CD8-positive, alpha-beta memory T cell (primary cell): ENCODE measurements around the gene GFRA1. TPM values are rescaled to one million over a fixed set of nuclear protein-coding genes. Genes with fewer than 3 reads are reported as not detected.

ENCODE experiments used
- CTCF ChIA-PET: fragments of 350-600 bp; sonication (Branson Sonifier 250); formaldehyde crosslinking; loops from one replicate; lab custom pipeline; 2021; ENCODE audit warnings: antibody characterized with exemption; lab: Charles Lee
- POLR2A ChIA-PET: fragments of 350-600 bp; sonication (Branson Sonifier 250); formaldehyde crosslinking; loops from one replicate; lab custom pipeline; 2021; ENCODE audit warnings: antibody characterized with exemption; lab: Charles Lee
- DNase-seq, 5 donors: peaks; one replicate each; pipeline versions ENCODE4 v3.0.0 to v3.0.0-alpha.2; 2020 to 2022; ENCODE audit warnings: mixed read lengths in 1 of 5
- H3K27ac ChIP-seq: one replicate; pipeline ENCODE4 v1.7.0; 2013; ENCODE audit warnings: low read depth, mild to moderate bottlenecking, low read length, moderate library complexity
- H3K27me3 ChIP-seq: 2 replicates; pipeline ENCODE4 v1.7.0; 2013; ENCODE audit warnings: low read length, mild to moderate bottlenecking; ENCODE audit not compliant: insufficient read depth, poor library complexity, severe bottlenecking
- H3K36me3 ChIP-seq: 2 replicates; pipeline ENCODE4 v1.7.0; 2013; ENCODE audit warnings: mild to moderate bottlenecking, low read length, moderate library complexity; ENCODE audit not compliant: insufficient read depth
- H3K4me1 ChIP-seq: 2 replicates; pipeline ENCODE4 v1.7.0; 2013; ENCODE audit warnings: mild to moderate bottlenecking, low read length, moderate library complexity; ENCODE audit not compliant: insufficient read depth
- H3K4me3 ChIP-seq: 2 replicates; pipeline ENCODE4 v1.7.0; 2013; ENCODE audit warnings: mild to moderate bottlenecking, low read length
- H3K9me3 ChIP-seq: 2 replicates; pipeline ENCODE4 v1.7.0; 2013; ENCODE audit warnings: mild to moderate bottlenecking, low read length
- H3K27ac Mint-ChIP-seq, 8 donors: one replicate each; pipeline ENCODE4 v1.8.0; 2020 to 2021; ENCODE audit warnings: mixed read lengths in 8 of 8, mild to moderate bottlenecking in 6 of 8, inconsistent platforms in 3 of 8, moderate library complexity in 3 of 8
- H3K27me3 Mint-ChIP-seq, 2 donors: one replicate each; pipeline ENCODE4 v1.8.0; 2020 to 2021; ENCODE audit warnings: mixed read lengths in 2 of 2, mild to moderate bottlenecking in 1 of 2, moderate library complexity in 1 of 2
- H3K36me3 Mint-ChIP-seq, 3 donors: one replicate each; pipeline ENCODE4 v1.8.0; 2020 to 2021; ENCODE audit warnings: mixed read lengths in 3 of 3, inconsistent platforms in 1 of 3, mild to moderate bottlenecking in 1 of 3
- H3K4me1 Mint-ChIP-seq, 3 donors: one replicate each; pipeline ENCODE4 v1.8.0; 2020 to 2021; ENCODE audit warnings: mixed read lengths in 3 of 3, inconsistent platforms in 1 of 3, mild to moderate bottlenecking in 1 of 3
- H3K4me3 Mint-ChIP-seq, 7 donors: one replicate each; pipeline ENCODE4 v1.8.0; 2020 to 2021; ENCODE audit warnings: mixed read lengths in 7 of 7, mild to moderate bottlenecking in 6 of 7, moderate library complexity in 4 of 7, inconsistent platforms in 2 of 7
- H3K9me3 Mint-ChIP-seq, 5 donors: one replicate each; pipeline ENCODE4 v1.8.0; 2020 to 2022; ENCODE audit warnings: mixed read lengths in 5 of 5, mild to moderate bottlenecking in 3 of 5, moderate library complexity in 2 of 5, inconsistent platforms in 1 of 5
- polyA plus RNA-seq: library from polyadenylated mRNA; unstranded; fragments of 300-500 nt; fragmentation: Illumina TruSeq; gene quantifications from one replicate; pipeline ENCODE4 v1.2.3, GENCODE V29; 2021
- total RNA-seq, 2 experiments: library from RNA; stranded (reverse); gene quantifications; one replicate each; pipeline ENCODE4 v1.2.3, GENCODE V29; 2021

GFRA1 gene
- total and polyA plus RNA-seq, 3 experiments from 2014 or later: not detected

DNA sequence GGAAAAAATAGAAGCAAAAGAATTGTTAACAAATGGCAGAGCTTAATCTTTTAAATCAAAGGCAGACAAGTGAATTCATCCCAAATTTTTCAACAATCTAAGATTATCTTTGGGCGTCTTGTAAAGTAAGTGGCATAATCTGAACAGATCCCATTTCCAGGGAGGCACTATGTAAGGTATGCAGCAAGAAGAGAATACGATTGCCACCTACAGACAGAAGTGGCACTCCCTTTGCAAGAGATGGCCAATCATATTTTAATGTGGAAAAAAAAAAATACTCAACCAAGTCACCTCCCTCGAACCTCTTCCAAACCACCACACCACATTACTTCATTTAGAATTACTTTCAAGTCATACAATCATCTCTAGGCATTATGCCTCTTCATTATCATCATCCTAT is 4.0 kb downstream of the GFRA1 start:
- Histone ChIP-seq H3K27ac (no peak overlapping the region), H3K4me1 (no peaks in the 10 kb centered on the region), H3K9me3 (no peaks in the 10 kb centered on the region), H3K4me3 (no peak overlapping the region), H3K36me3 (no peaks in the 10 kb centered on the region), H3K27me3 (no peaks in the 10 kb centered on the region)
- Mint-ChIP-seq H3K36me3 (peaks cover 0 to 1% (median 0%) of the 10 kb centered on the region in 3 donors), H3K27me3 (peaks cover 24 to 33% of the 10 kb centered on the region in 2 donors), H3K4me3 (no peak overlapping the region), H3K9me3 (peaks cover 0 to 15% (median 4%) of the 10 kb centered on the region in 5 donors), H3K27ac (no peak overlapping the region), H3K4me1 (peaks cover 0 to 5% (median 3%) of the 10 kb centered on the region in 3 donors)
- ChIA-PET CTCF (no interaction called here), POLR2A (no interaction called here)
- no peak for DNase-seq

DNA sequence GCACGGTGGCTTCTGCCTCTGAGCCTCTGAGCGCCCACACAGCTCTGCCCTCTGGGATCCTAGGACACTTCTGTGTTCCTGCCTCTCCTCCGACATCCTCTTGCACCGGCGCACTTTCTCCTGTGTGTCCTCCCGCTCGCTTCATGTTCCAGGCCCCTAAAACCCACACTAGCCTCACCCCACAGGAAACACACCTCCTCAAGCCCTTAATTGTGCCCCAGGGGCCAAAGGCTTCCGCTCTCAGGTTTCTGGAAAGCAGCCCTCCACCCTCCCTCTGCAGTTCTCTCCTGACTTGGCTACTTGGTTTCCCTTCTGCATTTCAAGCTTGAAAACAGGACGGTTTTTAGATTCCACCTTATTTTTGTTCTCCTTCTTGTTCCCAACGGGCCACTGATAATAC is 7.3 kb downstream of the GFRA1 start:
- CTCF ChIA-PET: no interaction called here
- no peak overlapping the region for H3K4me3 ChIP-seq
- H3K4me1 ChIP-seq: no peaks in the 10 kb centered on the region
- Mint-ChIP-seq H3K4me1 (no peaks in the 10 kb centered on the region), H3K9me3 (peaks cover 0 to 14% (median 0%) of the 10 kb centered on the region in 5 donors), H3K36me3 (no peaks in the 10 kb centered on the region), H3K27ac (no peak overlapping the region), H3K27me3 (peaks cover 14 to 21% of the 10 kb centered on the region in 2 donors), H3K4me3 (no peak overlapping the region)
- DNase-seq: no peak
- POLR2A ChIA-PET: no interaction called here
- H3K27me3 ChIP-seq: no peaks in the 10 kb centered on the region
- no peaks in the 10 kb centered on the region for H3K36me3 ChIP-seq
- H3K27ac ChIP-seq: no peak overlapping the region
- no peaks in the 10 kb centered on the region for H3K9me3 ChIP-seq

DNA sequence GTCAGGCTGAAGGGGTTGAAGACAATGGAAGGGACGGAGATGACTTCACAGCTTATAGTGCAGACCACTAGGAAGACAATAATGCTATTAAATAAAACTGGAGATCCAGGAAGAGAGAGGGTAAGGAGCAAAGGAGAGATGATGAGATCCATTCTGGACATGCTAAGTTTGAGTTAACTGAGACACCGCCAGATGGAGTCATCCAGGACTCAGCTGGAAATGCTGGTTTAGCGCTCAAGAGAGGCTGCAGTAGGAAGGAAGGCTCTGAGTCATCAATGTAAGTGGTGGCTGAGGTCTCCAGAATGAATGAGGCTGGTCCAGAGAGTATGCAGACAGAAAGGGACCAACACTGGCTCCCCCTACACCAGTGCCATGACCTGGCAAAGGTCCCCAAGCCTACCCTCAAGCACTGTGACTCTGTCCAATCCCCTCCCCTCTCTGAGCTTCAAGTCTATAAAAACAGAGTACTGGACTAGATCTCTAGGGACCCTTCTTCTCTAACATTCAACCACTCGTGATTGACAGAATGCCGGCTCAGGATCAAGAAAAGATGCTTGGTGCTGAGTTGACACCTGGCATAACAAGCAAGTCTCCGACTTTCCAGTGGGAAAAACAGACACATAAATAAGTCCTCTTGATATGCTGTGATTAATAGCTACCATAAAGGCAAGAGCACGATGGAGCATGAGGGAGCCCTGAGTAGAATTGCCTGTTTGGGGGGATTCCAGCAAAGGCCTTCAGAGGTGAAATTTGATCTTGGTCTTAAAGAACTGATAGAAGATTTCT is 8.9 kb downstream of the GFRA1 start:
- POLR2A ChIA-PET: no interaction called here
- H3K4me1 Mint-ChIP-seq: no peaks in the 10 kb centered on the region
- Histone ChIP-seq H3K4me3 (no peak overlapping the region), H3K27me3 (no peaks in the 10 kb centered on the region), H3K27ac (no peak overlapping the region), H3K4me1 (no peaks in the 10 kb centered on the region), H3K9me3 (no peaks in the 10 kb centered on the region), H3K36me3 (no peaks in the 10 kb centered on the region)
- peaks cover 3 to 9% of the 10 kb centered on the region in 2 donors for H3K27me3 Mint-ChIP-seq
- H3K36me3 Mint-ChIP-seq: no peaks in the 10 kb centered on the region
- H3K4me3 Mint-ChIP-seq: no peak overlapping the region
- CTCF ChIA-PET: interaction anchor here (1.7 kb wide), 1 partner anchor 10 kb away, joined by 4 read pairs; no protein-coding TSS in a partner anchor
- H3K27ac Mint-ChIP-seq: no peak overlapping the region
- no peak for DNase-seq
- H3K9me3 Mint-ChIP-seq: peaks cover 0 to 9% (median 0%) of the 10 kb centered on the region in 5 donors

DNA sequence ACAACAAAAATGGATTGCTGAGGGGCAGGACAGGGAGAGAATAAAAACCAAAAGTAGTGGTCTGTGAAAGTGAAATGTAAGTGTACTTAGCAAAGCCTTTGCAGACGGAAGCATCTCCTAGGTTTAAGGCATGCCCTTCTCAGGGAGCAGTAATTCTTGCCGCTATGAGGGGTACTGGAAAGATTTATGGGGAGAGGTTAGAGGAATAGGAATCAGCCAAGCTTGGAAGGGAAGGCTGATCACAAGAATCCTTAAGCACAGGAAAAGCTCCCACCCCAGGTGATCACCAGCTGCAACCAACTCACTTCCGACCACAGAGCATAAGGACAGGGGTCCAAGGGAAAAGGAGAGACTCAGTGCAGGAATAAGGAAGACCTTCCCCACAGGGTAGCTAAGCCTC is 10.3 kb downstream of the GFRA1 start:
- H3K27me3 ChIP-seq: no peaks in the 10 kb centered on the region
- no peak overlapping the region for H3K4me3 ChIP-seq
- Mint-ChIP-seq H3K36me3 (no peaks in the 10 kb centered on the region), H3K4me1 (no peaks in the 10 kb centered on the region), H3K27me3 (peaks cover 0 to 3% of the 10 kb centered on the region in 2 donors), H3K9me3 (peaks cover 0 to 4% (median 0%) of the 10 kb centered on the region in 5 donors), H3K4me3 (no peak overlapping the region), H3K27ac (no peak overlapping the region)
- POLR2A ChIA-PET: no interaction called here
- H3K27ac ChIP-seq: no peak overlapping the region
- no peaks in the 10 kb centered on the region for H3K4me1 ChIP-seq
- no peak for DNase-seq
- no peaks in the 10 kb centered on the region for H3K9me3 ChIP-seq
- CTCF ChIA-PET: interaction anchor here (1.7 kb wide), 1 partner anchor 9 kb away, joined by 4 read pairs; no protein-coding TSS in a partner anchor
- H3K36me3 ChIP-seq: no peaks in the 10 kb centered on the region

DNA sequence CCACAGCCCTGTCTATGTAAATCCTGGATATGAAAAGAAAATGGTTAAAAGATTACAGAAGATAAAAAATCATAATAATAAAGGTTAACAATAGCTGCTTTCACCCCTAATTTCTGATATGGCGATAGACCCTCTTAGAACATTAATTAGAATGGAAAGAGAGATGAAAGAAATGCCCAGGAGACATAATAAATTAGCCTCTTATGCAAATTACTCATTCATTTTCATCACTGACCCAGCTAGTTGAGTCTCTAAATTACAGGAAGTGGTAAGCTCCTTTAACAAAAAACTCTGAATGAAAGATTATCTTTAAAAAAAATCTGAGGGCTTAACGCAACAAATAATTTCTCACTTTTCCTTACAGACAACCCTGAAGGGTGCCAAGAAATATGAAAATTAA is 12.4 kb downstream of the GFRA1 start:
- no peaks in the 10 kb centered on the region for H3K36me3 Mint-ChIP-seq
- H3K27me3 Mint-ChIP-seq: peaks cover 1 to 4% of the 10 kb centered on the region in 2 donors
- Histone ChIP-seq H3K4me1 (no peaks in the 10 kb centered on the region), H3K27me3 (no peaks in the 10 kb centered on the region), H3K36me3 (no peaks in the 10 kb centered on the region), H3K4me3 (no peak overlapping the region), H3K9me3 (no peaks in the 10 kb centered on the region), H3K27ac (no peak overlapping the region)
- ChIA-PET POLR2A (no interaction called here), CTCF (no interaction called here)
- DNase-seq: no peak
- peaks cover 0 to 6% (median 3%) of the 10 kb centered on the region in 5 donors for H3K9me3 Mint-ChIP-seq
- H3K4me1 Mint-ChIP-seq: no peaks in the 10 kb centered on the region
- H3K4me3 Mint-ChIP-seq: no peak overlapping the region
- H3K27ac Mint-ChIP-seq: no peak overlapping the region

DNA sequence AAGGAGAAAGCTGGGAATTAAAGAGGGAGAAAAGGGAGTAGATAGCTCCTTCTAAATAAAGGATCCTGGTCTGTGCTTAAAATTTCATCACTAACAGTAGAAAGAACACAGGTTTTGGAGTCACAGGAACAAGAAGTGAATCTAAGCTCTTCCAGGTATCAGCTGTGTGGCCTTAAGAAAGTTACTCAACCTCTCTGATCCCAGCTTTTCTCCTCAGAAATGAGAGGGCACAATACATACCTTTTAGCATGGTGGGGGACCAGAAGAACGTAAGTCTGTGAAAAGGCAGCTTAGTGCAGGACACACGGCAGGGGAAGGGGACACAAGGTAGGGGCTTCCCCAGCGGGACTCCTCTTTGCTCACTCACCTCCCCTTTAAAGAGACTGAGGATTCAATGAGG is 13.4 kb downstream of the GFRA1 start:
- Histone ChIP-seq H3K4me3 (no peak overlapping the region), H3K9me3 (no peaks in the 10 kb centered on the region), H3K36me3 (no peaks in the 10 kb centered on the region), H3K4me1 (no peaks in the 10 kb centered on the region), H3K27ac (no peak overlapping the region), H3K27me3 (no peaks in the 10 kb centered on the region)
- H3K9me3 Mint-ChIP-seq: peaks cover 0 to 6% (median 3%) of the 10 kb centered on the region in 5 donors
- CTCF ChIA-PET: no interaction called here
- H3K4me3 Mint-ChIP-seq: no peak overlapping the region
- POLR2A ChIA-PET: no interaction called here
- H3K36me3 Mint-ChIP-seq: no peaks in the 10 kb centered on the region
- no peak for DNase-seq
- H3K27ac Mint-ChIP-seq: no peak overlapping the region
- peaks cover 1 to 4% of the 10 kb centered on the region in 2 donors for H3K27me3 Mint-ChIP-seq
- H3K4me1 Mint-ChIP-seq: no peaks in the 10 kb centered on the region

DNA sequence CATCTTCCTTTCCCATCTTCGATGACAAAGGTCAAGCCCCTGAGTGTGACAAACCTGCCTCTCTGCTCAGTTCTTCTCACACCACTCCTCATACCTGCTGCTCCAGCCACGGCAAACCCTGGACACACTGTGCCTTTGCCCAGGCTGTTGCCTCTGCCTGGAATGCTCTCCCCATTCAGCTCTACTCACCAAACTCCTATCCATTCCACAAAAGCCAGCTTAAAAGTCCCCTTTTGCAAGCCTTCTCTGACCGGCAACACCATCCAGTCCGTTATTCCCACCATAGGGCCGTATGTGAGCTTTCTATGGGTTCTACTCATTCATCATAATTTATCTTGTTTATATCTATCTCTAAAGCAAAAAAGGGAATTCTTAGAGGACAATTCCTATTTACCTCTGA is 15.2 kb downstream of the GFRA1 start:
- Mint-ChIP-seq H3K27me3 (peaks cover 4% of the 10 kb centered on the region in 2 donors), H3K27ac (no peak overlapping the region), H3K36me3 (no peaks in the 10 kb centered on the region), H3K4me1 (no peaks in the 10 kb centered on the region), H3K9me3 (peaks cover 0 to 9% (median 3%) of the 10 kb centered on the region in 5 donors), H3K4me3 (no peak overlapping the region)
- Histone ChIP-seq H3K27ac (no peak overlapping the region), H3K27me3 (no peaks in the 10 kb centered on the region), H3K4me1 (no peaks in the 10 kb centered on the region), H3K36me3 (no peaks in the 10 kb centered on the region), H3K4me3 (no peak overlapping the region), H3K9me3 (no peaks in the 10 kb centered on the region)
- DNase-seq: no peak
- ChIA-PET POLR2A (no interaction called here), CTCF (no interaction called here)

DNA sequence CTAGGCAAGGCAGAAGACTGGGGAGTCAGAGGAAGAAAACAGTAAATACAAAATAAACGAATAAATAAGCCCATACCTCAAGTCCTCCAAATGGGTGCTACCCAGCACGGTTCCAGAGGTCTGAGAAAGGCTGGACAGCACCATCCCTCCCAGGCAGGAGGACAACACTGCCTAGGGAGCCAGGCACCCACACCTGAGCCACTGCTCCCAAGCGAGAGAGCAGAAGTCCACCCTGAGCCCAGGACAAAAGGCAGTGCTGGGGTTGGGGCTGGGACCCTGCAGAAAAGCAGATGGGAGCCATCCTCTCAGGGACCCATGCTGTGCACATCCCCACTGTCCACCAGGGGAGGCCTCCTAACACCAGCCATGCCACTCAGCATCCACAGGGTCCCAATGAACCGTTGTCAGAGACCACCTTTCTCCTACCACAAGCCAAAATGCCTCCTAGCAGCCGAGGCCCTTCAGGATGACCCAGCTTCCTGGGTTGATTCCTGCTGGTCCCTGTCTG is 16.2 kb downstream of the GFRA1 start:
- no peaks in the 10 kb centered on the region for H3K36me3 Mint-ChIP-seq
- no peak overlapping the region for H3K27ac Mint-ChIP-seq
- no peak for DNase-seq
- peaks cover 4% of the 10 kb centered on the region in 2 donors for H3K27me3 Mint-ChIP-seq
- H3K4me1 ChIP-seq: no peaks in the 10 kb centered on the region
- H3K4me3 Mint-ChIP-seq: no peak overlapping the region
- no peak overlapping the region for H3K27ac ChIP-seq
- H3K4me1 Mint-ChIP-seq: no peaks in the 10 kb centered on the region
- H3K9me3 Mint-ChIP-seq: peaks cover 0 to 9% (median 3%) of the 10 kb centered on the region in 5 donors
- H3K36me3 ChIP-seq: no peaks in the 10 kb centered on the region
- POLR2A ChIA-PET: no interaction called here
- CTCF ChIA-PET: no interaction called here
- H3K4me3 ChIP-seq: no peak overlapping the region
- H3K9me3 ChIP-seq: no peaks in the 10 kb centered on the region
- no peaks in the 10 kb centered on the region for H3K27me3 ChIP-seq
